ENCODE measurements around the gene CD22. TPM values are rescaled to one million over a fixed set of nuclear protein-coding genes. Genes with fewer than 3 reads are reported as not detected.
A peak's percentile ranks its signal among the peaks of the same experiment; 100 is the strongest.

CD22 gene
- total and polyA plus RNA-seq, 2 of the 13 experiments (the other 11 are each of a cell fraction or from before 2014, with no cell fraction given), result 0.71 to 1.7 TPM

DNA sequence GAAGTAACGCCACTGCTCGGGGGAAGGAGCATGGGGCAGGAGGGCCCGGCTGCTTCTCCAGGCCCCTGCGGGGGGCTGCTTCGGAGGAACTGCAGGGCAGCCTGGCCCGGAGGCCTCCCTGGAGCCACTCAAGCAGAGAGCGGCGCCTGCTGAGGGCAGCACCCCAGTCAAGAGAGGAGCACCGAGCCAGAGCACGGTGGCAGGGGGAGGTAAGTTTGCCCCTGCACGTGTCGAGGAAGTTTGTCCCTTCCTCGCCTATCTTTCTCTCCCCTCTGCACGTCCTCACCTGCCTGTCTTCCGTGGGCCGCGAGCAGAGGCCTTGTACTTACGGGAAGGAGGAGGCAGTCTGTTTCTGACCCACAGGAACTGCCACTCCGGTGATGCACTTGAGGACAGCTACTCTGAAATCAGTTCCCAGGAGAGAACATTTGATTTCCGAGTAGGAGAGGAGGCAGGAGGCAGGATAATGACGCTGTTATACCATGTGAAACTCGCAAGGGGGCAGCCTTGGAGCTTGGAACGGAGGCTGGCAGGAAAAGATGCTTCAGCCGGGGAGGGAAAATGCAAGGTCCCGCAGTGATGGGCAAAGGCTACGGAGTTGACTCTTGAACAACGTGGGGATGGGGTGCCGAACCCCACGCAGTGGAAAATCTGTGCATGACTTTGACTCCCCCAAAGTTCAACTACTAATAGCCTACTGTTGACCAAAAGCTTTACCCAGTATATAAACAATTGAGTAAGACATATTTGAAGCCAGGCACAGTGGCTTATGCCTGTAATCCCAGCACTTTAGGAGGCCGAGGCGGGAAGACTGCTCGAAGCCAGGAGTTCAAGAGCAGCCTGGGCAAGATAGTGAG, 23.7 kb downstream of the CD22 start (continued):
- TF ChIP-seq ZNF674 (CRISPR knock-in tag; IDR thresholded peaks at IDR 0.05; ENCODE audit: low read depth), result no peak
- TF ChIP-seq FOXM1 (CRISPR knock-in tag; IDR thresholded peaks at IDR 0.05), result no peak
- no peak for TF ChIP-seq ZNF33A (CRISPR knock-in tag; IDR thresholded peaks at IDR 0.05; ENCODE audit: borderline replicate concordance)
- peak; percentile 52; the same call in 1 of the 2 replicates for TF ChIP-seq ZNF556 (CRISPR knock-in tag; IDR thresholded peaks at IDR 0.05; ENCODE audit: borderline replicate concordance)
- TF ChIP-seq TBL1XR1 (IDR thresholded peaks at IDR 0.05; ENCODE audit: borderline replicate concordance, low read length, partially characterized antibody), result no peak
- TF ChIP-seq ATF3 (CRISPR knock-in tag; IDR thresholded peaks at IDR 0.05), result no peak
- TF ChIP-seq, protein P1, sequence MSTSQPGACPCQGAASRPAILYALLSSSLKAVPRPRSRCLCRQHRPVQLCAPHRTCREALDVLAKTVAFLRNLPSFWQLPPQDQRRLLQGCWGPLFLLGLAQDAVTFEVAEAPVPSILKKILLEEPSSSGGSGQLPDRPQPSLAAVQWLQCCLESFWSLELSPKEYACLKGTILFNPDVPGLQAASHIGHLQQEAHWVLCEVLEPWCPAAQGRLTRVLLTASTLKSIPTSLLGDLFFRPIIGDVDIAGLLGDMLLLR (CRISPR knock-in tag; IDR thresholded peaks at IDR 0.05), result no peak
- no peak for TF ChIP-seq UBTF (CRISPR knock-in tag; IDR thresholded peaks at IDR 0.05)
- TF ChIP-seq DZIP1 (CRISPR knock-in tag; IDR thresholded peaks at IDR 0.05), result no peak
- no peak for TF ChIP-seq ZNF496 (CRISPR knock-in tag; IDR thresholded peaks at IDR 0.05; ENCODE audit: insufficient replicate concordance)
- TF ChIP-seq, protein P2, sequence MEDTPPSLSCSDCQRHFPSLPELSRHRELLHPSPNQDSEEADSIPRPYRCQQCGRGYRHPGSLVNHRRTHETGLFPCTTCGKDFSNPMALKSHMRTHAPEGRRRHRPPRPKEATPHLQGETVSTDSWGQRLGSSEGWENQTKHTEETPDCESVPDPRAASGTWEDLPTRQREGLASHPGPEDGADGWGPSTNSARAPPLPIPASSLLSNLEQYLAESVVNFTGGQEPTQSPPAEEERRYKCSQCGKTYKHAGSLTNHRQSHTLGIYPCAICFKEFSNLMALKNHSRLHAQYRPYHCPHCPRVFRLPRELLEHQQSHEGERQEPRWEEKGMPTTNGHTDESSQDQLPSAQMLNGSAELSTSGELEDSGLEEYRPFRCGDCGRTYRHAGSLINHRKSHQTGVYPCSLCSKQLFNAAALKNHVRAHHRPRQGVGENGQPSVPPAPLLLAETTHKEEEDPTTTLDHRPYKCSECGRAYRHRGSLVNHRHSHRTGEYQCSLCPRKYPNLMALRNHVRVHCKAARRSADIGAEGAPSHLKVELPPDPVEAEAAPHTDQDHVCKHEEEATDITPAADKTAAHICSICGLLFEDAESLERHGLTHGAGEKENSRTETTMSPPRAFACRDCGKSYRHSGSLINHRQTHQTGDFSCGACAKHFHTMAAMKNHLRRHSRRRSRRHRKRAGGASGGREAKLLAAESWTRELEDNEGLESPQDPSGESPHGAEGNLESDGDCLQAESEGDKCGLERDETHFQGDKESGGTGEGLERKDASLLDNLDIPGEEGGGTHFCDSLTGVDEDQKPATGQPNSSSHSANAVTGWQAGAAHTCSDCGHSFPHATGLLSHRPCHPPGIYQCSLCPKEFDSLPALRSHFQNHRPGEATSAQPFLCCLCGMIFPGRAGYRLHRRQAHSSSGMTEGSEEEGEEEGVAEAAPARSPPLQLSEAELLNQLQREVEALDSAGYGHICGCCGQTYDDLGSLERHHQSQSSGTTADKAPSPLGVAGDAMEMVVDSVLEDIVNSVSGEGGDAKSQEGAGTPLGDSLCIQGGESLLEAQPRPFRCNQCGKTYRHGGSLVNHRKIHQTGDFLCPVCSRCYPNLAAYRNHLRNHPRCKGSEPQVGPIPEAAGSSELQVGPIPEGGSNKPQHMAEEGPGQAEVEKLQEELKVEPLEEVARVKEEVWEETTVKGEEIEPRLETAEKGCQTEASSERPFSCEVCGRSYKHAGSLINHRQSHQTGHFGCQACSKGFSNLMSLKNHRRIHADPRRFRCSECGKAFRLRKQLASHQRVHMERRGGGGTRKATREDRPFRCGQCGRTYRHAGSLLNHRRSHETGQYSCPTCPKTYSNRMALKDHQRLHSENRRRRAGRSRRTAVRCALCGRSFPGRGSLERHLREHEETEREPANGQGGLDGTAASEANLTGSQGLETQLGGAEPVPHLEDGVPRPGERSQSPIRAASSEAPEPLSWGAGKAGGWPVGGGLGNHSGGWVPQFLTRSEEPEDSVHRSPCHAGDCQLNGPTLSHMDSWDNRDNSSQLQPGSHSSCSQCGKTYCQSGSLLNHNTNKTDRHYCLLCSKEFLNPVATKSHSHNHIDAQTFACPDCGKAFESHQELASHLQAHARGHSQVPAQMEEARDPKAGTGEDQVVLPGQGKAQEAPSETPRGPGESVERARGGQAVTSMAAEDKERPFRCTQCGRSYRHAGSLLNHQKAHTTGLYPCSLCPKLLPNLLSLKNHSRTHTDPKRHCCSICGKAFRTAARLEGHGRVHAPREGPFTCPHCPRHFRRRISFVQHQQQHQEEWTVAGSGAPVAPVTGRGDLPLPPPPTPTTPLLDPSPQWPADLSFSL (CRISPR knock-in tag; IDR thresholded peaks at IDR 0.05), result no peak
- TF ChIP-seq ZZZ3 (CRISPR knock-in tag; IDR thresholded peaks at IDR 0.05; ENCODE audit: borderline replicate concordance), result no peak
- TF ChIP-seq, protein P3, sequence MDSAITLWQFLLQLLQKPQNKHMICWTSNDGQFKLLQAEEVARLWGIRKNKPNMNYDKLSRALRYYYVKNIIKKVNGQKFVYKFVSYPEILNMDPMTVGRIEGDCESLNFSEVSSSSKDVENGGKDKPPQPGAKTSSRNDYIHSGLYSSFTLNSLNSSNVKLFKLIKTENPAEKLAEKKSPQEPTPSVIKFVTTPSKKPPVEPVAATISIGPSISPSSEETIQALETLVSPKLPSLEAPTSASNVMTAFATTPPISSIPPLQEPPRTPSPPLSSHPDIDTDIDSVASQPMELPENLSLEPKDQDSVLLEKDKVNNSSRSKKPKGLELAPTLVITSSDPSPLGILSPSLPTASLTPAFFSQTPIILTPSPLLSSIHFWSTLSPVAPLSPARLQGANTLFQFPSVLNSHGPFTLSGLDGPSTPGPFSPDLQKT (CRISPR knock-in tag; IDR thresholded peaks at IDR 0.05; ENCODE audit: borderline replicate concordance), result no peak

Measured in HepG2 (cell line).